ENCODE measurements around the gene HDAC11. TPM values are rescaled to one million over a fixed set of nuclear protein-coding genes. Genes with fewer than 3 reads are reported as not detected.
"Not testable (repeated sequence)": the region's sequence is repeated elsewhere in the genome, so short reads cannot be mapped to it uniquely, and the experiment has no call there.

Gene HDAC11
- total RNA-seq, 2 donors from 2014 or later, result 3.6 to 5.4 TPM

DNA sequence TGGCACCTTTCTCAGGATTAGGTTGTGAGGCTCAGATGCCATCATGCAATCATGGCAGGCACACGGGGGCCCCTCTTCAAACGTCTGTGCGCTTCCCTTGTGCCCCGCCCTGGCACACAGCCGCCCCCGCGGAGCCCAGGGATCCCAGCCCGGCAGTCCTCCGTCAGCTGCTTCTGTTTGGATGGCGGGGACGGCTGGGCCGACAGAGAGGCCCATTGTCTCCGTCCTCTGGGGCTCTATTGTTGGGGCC is 849 bp upstream of the HDAC11 start:
- H3K27ac Mint-ChIP-seq, result peak overlapping the region; percentile 93
- H3K4me3 Mint-ChIP-seq, result peak overlapping the region; percentile 91
- no peaks in the 10 kb centered on the region for H3K9me3 Mint-ChIP-seq
- H3K27me3 Mint-ChIP-seq, result no peaks in the 10 kb centered on the region
- ATAC-seq (replicated peaks), result peak; percentile 18
- H3K36me3 Mint-ChIP-seq (ENCODE audit: low read depth), result no peaks in the 10 kb centered on the region
- peaks cover 5% of the 10 kb centered on the region for H3K4me1 Mint-ChIP-seq

- no peaks in the 10 kb centered on the region for H3K9me3 Mint-ChIP-seq
- H3K27me3 Mint-ChIP-seq, result no peaks in the 10 kb centered on the region
- no peaks in the 10 kb centered on the region for H3K36me3 Mint-ChIP-seq (ENCODE audit: low read depth)
- no peak overlapping the region for H3K27ac Mint-ChIP-seq
- no peak for ATAC-seq (replicated peaks)
- peak overlapping the region; percentile 91 for H3K4me3 Mint-ChIP-seq
- peaks cover 11% of the 10 kb centered on the region for H3K4me1 Mint-ChIP-seq
Observed at GRCh38 chr3:13480340-13481318, 523 bp downstream of the HDAC11 start.

DNA sequence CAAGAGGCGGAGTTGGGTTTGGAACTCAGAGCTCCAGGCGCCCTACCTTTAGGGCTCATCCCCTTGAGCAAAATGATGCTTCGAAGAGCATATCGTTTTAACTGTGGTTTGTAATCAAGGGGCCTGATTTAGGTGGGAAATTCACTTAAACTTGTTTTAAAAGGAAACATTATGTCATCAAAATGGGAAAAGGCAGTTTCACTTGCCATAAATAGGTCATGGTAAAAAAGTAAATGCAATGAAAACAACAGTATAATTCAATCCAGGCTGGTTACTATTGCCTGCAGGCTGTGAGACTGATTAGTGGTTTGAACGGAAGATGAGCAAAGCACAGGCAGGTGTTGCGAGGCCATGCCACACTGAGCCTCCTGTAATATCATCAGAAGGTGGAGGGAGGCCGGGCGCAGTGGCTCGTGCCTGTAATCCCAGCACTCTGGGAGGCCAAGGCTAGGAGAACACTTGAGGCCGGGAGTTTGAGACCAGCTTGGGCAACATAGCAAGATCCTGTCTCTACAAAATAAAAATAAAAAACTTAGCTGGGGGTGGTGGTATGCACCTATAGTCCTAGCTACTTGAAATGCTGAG is 2.1 kb downstream of the HDAC11 start:
- Mint-ChIP-seq H3K4me1 (peaks cover 11% of the 10 kb centered on the region), H3K9me3 (no peaks in the 10 kb centered on the region), H3K27ac (no peak overlapping the region), H3K4me3 (no peak overlapping the region), H3K27me3 (no peaks in the 10 kb centered on the region), H3K36me3 (ENCODE audit: low read depth) (no peaks in the 10 kb centered on the region)
- no peak for ATAC-seq (replicated peaks)

GRCh38 chr3:13483286-13483685 is 3.2 kb downstream of the HDAC11 start:
- no peaks in the 10 kb centered on the region for H3K36me3 Mint-ChIP-seq (ENCODE audit: low read depth)
- no peaks in the 10 kb centered on the region for H3K27me3 Mint-ChIP-seq
- no peak overlapping the region for H3K4me3 Mint-ChIP-seq
- H3K9me3 Mint-ChIP-seq, result no peaks in the 10 kb centered on the region
- peaks cover 11% of the 10 kb centered on the region for H3K4me1 Mint-ChIP-seq
- no peak overlapping the region for H3K27ac Mint-ChIP-seq
- no peak for ATAC-seq (replicated peaks)

- Mint-ChIP-seq H3K4me1 (peaks cover 11% of the 10 kb centered on the region), H3K4me3 (no peak overlapping the region), H3K9me3 (no peaks in the 10 kb centered on the region), H3K27ac (peak overlapping the region; percentile 86), H3K36me3 (ENCODE audit: low read depth) (no peaks in the 10 kb centered on the region), H3K27me3 (no peaks in the 10 kb centered on the region)
- no peak for ATAC-seq (replicated peaks)
Observed at GRCh38 chr3:13483988-13484695, 4.0 kb downstream of the HDAC11 start.

DNA sequence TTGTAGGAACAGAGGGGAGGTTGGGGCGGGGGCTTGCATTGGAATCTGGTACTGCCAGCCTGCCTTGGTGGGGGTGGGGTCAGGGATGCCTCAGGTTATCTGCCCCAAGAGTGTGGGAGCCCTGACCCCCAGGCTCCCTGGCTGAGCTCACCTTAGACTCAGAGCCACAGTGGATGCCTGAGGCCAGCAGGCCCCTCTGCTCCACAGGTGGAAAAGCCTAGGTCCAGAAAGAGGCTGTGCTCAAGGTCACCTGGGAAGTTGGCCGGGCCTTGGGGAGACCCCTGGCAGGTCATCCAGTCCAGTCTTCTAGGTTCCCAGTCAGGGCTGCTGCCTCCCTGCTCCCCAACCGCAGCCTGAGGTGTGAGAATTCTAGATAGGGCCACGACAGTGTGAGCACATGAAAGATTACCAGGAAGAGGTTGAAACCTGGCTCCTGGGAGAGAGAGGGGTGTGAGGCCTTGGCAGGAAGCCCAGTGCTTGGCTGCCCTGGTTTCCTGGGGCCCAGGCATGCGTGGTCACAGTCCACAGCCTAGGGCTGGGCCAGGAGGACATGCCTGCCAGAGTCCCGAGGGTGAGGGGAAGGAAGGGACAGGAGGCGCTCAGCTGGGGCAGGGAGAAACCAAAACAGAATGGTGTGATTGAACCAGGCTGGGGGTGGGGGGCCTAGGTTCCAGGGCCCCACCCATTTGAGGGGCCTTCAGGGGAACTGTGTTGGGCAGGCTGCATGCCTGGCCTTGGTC is 4.9 kb downstream of the HDAC11 start:
- H3K4me1 Mint-ChIP-seq, result peaks cover 11% of the 10 kb centered on the region
- H3K36me3 Mint-ChIP-seq (ENCODE audit: low read depth), result no peaks in the 10 kb centered on the region
- peak; percentile 25 for ATAC-seq (replicated peaks)
- peak overlapping the region; percentile 86 for H3K27ac Mint-ChIP-seq
- H3K4me3 Mint-ChIP-seq, result peak overlapping the region; percentile 22
- H3K27me3 Mint-ChIP-seq, result no peaks in the 10 kb centered on the region
- H3K9me3 Mint-ChIP-seq, result no peaks in the 10 kb centered on the region

DNA sequence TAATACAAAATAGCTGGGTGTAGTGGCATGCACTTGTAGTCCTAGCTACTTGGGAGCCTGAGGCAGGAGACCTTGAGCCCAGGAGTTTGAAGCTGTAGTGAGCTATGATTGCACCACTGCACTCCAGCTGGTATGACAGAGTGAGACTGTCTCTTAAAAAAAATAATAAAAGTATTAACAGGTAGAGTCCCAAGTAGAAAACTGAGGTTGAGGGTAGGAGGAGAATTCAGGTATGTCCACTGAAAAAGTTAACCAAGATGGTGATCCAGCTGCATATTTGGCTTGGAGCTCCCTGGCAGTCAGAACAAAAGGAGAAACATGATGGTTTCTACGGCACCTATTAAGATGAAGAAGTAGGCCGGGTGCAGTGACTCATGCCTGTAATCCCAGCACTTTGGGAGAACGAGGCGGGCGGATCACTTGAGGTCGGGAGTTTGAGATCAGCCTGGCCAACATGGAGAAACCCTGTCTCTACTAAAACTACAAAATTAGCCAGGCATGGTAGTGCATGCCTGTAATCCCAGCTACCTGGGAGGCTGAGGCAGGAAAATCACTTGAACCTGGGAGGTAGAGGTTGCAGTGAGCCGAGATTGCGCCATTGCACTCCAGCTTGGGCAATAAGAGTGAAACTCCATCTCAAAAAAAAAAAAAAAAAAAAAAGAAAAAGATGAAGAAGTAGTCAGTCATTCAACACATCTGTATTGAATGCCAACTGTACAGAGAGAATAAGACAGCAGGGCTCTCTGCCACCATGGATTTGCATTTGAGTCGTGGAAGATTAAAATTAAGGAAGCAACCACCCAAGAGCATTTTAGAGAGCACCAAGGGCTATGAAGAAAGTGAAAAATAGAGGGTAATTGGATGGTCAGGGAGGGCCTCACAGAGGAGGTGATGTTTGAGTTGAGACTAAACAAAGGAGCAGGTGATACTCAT is 5.8 kb downstream of the HDAC11 start:
- H3K4me1 Mint-ChIP-seq, result peaks cover 11% of the 10 kb centered on the region
- not testable (repeated sequence) for H3K9me3 Mint-ChIP-seq; H3K27me3 Mint-ChIP-seq; ATAC-seq (replicated peaks); H3K36me3 Mint-ChIP-seq (ENCODE audit: low read depth); H3K4me3 Mint-ChIP-seq
- H3K27ac Mint-ChIP-seq, result peak overlapping the region; percentile 86

DNA sequence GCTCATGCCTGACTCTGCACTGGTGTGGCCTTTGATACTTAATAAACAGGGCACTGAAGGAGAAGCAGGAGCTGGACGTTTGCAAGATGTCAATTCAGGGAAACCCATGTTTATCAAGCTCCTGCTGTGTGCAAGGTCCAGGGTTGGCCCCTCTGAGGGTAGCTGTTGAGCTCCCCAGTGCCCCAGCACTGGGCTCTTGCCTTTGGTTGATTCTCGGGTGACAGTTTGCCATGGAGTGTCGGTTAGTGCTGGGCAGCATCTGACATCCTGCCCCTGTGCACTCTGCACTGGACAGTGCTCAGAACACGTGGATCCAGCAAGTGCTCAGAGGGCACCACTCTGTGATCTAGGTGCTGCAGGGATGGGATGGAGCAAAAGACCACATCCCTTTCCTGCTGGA is 7.3 kb downstream of the HDAC11 start:
- Mint-ChIP-seq H3K36me3 (ENCODE audit: low read depth) (no peaks in the 10 kb centered on the region), H3K27ac (peak overlapping the region; percentile 6), H3K4me1 (peaks cover 11% of the 10 kb centered on the region), H3K4me3 (no peak overlapping the region), H3K9me3 (no peaks in the 10 kb centered on the region), H3K27me3 (no peaks in the 10 kb centered on the region)
- no peak for ATAC-seq (replicated peaks)

DNA sequence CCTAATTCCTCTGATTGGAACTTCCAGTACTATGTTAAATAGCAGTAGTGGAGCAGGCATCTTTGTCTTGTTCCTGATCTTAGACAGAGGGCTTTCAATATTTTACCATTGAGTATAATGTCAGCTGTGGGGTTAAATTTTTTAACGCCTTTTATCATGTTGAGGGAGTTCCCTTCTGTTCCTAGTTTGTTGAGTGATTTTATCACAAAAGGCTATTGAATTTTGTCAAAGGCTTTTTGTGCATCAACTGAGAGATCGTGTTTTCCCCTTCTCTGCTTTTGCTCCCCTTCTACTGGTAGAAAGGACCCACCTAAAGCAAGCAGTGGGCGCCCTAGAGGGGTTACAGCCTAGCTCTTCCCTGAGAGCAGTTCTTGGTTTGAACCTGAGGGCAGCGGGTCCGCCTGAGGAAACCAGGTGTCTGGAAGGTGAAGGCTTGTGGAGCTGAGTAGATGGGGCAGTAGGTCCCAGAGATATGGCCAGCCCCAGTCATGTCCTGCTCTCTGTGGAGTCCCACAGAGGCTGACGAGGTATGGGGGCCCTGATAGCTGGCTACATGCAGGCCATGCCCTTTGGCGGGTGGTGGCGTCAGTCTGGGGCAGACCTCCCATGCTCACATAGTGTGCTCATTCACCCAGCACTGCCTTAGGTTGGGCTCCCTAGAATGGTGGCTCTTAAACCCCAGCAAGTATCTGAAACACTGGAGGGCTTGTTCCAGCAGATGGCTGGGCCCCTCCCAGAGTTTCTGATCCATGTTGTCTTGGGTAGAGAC is 11.3 kb downstream of the HDAC11 start:
- Mint-ChIP-seq H3K27me3 (no peaks in the 10 kb centered on the region), H3K4me1 (no peaks in the 10 kb centered on the region), H3K4me3 (no peak overlapping the region), H3K27ac (no peak overlapping the region), H3K9me3 (no peaks in the 10 kb centered on the region), H3K36me3 (ENCODE audit: low read depth) (no peaks in the 10 kb centered on the region)
- ATAC-seq (replicated peaks), result no peak

DNA sequence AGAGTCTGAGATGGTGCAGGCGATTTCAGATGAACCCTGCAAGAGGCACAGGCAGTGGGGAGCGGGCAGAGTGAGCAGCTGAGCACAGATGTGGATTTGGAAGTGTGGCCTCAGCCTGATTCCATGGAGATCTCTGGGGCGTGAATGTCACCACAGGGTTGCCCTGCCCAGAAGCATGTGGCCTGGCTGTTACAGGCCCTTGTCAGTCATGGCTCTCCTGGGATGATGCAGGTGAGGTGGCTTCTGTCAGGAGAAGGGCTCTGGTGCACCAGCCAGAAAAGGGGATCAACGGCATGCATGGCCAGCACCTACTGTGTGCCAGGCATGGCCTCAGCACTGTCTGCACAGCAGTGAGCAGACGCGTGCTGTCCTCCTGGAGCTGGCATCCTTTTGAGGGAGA is 11.9 kb downstream of the HDAC11 start:
- no peaks in the 10 kb centered on the region for H3K27me3 Mint-ChIP-seq
- H3K4me1 Mint-ChIP-seq, result no peaks in the 10 kb centered on the region
- H3K36me3 Mint-ChIP-seq (ENCODE audit: low read depth), result no peaks in the 10 kb centered on the region
- no peak for ATAC-seq (replicated peaks)
- H3K4me3 Mint-ChIP-seq, result no peak overlapping the region
- H3K27ac Mint-ChIP-seq, result no peak overlapping the region
- no peaks in the 10 kb centered on the region for H3K9me3 Mint-ChIP-seq

DNA sequence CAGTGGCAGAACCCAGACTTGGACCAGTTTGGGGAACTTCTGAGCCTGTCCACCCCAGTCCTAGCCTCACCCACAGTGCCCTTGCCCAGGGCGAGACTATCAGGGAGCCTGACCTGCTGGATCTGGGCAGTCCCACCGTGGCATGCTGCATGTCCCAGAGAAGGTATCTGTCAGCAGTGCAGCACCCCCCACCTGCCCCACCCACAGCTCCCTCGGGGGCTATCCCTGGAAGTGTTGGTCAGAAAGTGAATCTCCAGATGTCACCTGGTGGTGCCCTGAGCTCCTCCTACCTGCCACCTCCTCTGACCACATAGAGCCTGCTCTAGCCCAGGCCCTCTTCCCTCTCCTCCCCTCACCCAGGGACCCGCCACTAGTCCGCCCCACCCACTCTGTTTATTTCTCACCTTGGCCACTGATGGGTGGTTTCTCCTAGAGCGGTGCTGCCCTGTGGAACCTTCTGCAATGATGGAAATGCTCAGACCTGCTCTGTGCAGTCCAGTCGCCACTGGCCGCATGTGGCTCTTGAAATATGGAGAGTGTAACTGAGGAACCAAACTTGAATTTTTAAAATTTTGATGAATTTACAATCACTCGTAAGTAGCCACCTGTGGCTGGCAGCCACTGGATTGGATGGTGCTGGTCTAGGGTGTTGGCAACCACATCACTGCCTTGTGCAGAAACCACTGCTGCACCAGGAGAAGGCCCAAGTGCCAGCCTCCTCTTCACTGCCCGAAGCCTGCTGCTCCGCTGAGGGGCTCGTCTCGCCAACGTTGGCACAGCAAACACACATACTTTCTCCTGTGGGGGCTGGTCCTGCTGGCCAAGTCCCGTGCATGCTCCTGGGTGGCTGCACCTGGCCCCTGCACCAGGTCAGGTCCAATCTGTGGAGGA is 13.1 kb downstream of the HDAC11 start:
- no peaks in the 10 kb centered on the region for H3K27me3 Mint-ChIP-seq
- H3K4me3 Mint-ChIP-seq, result no peak overlapping the region
- no peak overlapping the region for H3K27ac Mint-ChIP-seq
- ATAC-seq (replicated peaks), result no peak
- H3K36me3 Mint-ChIP-seq (ENCODE audit: low read depth), result no peaks in the 10 kb centered on the region
- H3K4me1 Mint-ChIP-seq, result no peaks in the 10 kb centered on the region
- H3K9me3 Mint-ChIP-seq, result no peaks in the 10 kb centered on the region

DNA sequence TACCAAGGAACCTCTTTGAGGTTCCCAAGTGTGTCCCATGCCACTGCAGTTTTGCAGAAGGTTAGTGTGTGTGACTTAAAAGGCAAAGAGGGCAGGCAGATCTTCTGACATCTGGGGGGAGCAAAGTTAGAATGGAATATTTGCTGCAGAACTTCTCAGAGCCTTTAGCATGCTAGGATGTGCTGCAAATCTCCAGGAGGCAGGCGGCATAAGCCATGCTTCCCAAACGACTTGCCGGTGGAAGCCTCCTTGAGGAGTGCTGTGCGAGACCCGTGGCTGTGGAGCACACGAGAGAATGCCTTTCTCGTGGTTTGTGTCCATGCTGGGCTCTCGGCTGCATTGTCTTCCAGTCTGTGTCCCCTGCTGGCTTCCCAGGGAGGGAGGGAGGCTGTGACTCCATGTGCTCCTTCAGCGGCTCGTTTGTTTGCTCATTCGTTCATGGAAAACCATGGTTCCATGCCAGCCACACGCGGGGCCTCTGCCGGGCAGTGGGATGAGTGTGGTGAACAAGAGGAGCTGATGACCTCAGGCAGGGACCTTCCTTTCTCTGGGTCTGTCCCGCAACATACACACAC is 13.8 kb downstream of the HDAC11 start:
- no peaks in the 10 kb centered on the region for H3K4me1 Mint-ChIP-seq
- no peaks in the 10 kb centered on the region for H3K36me3 Mint-ChIP-seq (ENCODE audit: low read depth)

More for the DNA sequence above, 13.8 kb downstream of the HDAC11 start:
- Mint-ChIP-seq H3K27ac (no peak overlapping the region), H3K4me3 (no peak overlapping the region), H3K9me3 (no peaks in the 10 kb centered on the region), H3K27me3 (no peaks in the 10 kb centered on the region)
- no peak for ATAC-seq (replicated peaks)
